OCI-LY1 (cell line): ENCODE results near the gene DNAJC11.
A peak's percentile ranks its signal among the peaks of the same experiment; 100 is the strongest.

Experiments
- H2AFZ ChIP-seq: fragments of 200-600 bp; sonication (generic), shearing (Covaris generic); 2 replicates; pipeline ENCODE4 v1.6.0; 2014; ENCODE audit warnings: antibody characterized with exemption, mild to moderate bottlenecking, low read length
- H3F3A ChIP-seq: fragments of 200-600 bp; sonication (generic), shearing (Covaris generic); 2 replicates; pipeline ENCODE4 v1.6.0; 2014; ENCODE audit warnings: mild to moderate bottlenecking, antibody characterized with exemption, low read length, moderate library complexity; ENCODE audit not compliant: insufficient read depth
- H3K27ac ChIP-seq: fragments of 200-600 bp; sonication (generic); 2 replicates; pipeline ENCODE4 v1.5.1; 2014; ENCODE audit warnings: low read length, mixed run types, mild to moderate bottlenecking, low read depth; ENCODE audit not compliant: poor library complexity, severe bottlenecking
- H3K27me3 ChIP-seq: fragments of 200-600 bp; sonication (generic); 2 replicates; pipeline ENCODE4 v1.6.0; 2014; ENCODE audit warnings: antibody characterized with exemption, mild to moderate bottlenecking, low read length, moderate library complexity; ENCODE audit not compliant: insufficient read depth
- H3K36me3 ChIP-seq: fragments of 200-600 bp; sonication (generic); 2 replicates; pipeline ENCODE4 v1.6.1; 2014; ENCODE audit warnings: mild to moderate bottlenecking, antibody characterized with exemption, low read length, moderate library complexity, mixed read lengths; ENCODE audit not compliant: insufficient read depth
- H3K4me1 ChIP-seq: fragments of 200-600 bp; sonication (generic); 2 replicates; pipeline ENCODE4 v1.5.1; 2014; ENCODE audit warnings: mild to moderate bottlenecking, low read length, moderate library complexity; ENCODE audit not compliant: insufficient read depth, severe bottlenecking
- H3K4me2 ChIP-seq: fragments of 200-600 bp; sonication (generic), shearing (Covaris generic); 2 replicates; pipeline ENCODE4 v1.6.1; 2014; ENCODE audit warnings: low read length
- H3K4me3 ChIP-seq: fragments of 200-600 bp; sonication (generic); 2 replicates; pipeline ENCODE4 v1.5.1; 2014; ENCODE audit warnings: low read length, low read depth, mild to moderate bottlenecking, mixed read lengths; ENCODE audit not compliant: poor library complexity, severe bottlenecking
- H3K79me2 ChIP-seq: fragments of 200-600 bp; shearing (Covaris generic); 2 replicates; pipeline ENCODE4 v1.6.1; 2016; ENCODE audit warnings: mixed run types, low read length, mixed read lengths; ENCODE audit not compliant: insufficient read depth
- H3K9ac ChIP-seq: fragments of 200-600 bp; sonication (generic), shearing (Covaris generic); 2 replicates; pipeline ENCODE4 v1.6.1; 2014; ENCODE audit warnings: mild to moderate bottlenecking, low read length, mixed read lengths
- H3K9me2 ChIP-seq: fragments of 200-600 bp; sonication (generic), shearing (Covaris generic); 2 replicates; pipeline ENCODE4 v1.6.1; 2014; ENCODE audit warnings: low read depth, mild to moderate bottlenecking, low read length, mixed read lengths
- H3K9me3 ChIP-seq: fragments of 200-600 bp; shearing (Covaris generic); 2 replicates; pipeline ENCODE4 v1.6.1; 2014; ENCODE audit warnings: low read length, mixed read lengths
- H4K20me1 ChIP-seq: fragments of 200-600 bp; sonication (generic), shearing (Covaris generic); 2 replicates; pipeline ENCODE4 v1.6.0; 2016; ENCODE audit warnings: mild to moderate bottlenecking, low read length; ENCODE audit not compliant: insufficient read depth
- CTCF ChIP-seq: fragments of 200-600 bp; sonication (generic), shearing (Covaris generic); IDR thresholded peaks from 2 replicates; pipeline ENCODE4 v1.5.1; 2017; ENCODE audit warnings: mild to moderate bottlenecking, antibody characterized with exemption, low read length, moderate library complexity, mixed read lengths
- EZH2 ChIP-seq: fragments of 200-600 bp; sonication (generic), shearing (Covaris generic); IDR thresholded peaks from 2 replicates; pipeline ENCODE4 v1.8.0; 2017; ENCODE audit warnings: borderline replicate concordance, mixed run types, mild to moderate bottlenecking, antibody characterized with exemption, low read length, moderate library complexity, mixed read lengths

Gene DNAJC11

GRCh38 chr1:6628971-6629479 is 72.6 kb downstream of the DNAJC11 start:
- Histone ChIP-seq H3K4me2 (no peak overlapping the region), H3K9ac (no peak overlapping the region), H3K4me1 (peaks cover 32% of the 10 kb centered on the region), H3K79me2 (no peaks in the 10 kb centered on the region), H3K4me3 (no peak overlapping the region), H3K27me3 (no peaks in the 10 kb centered on the region), H3F3A (peaks cover 4% of the 10 kb centered on the region; the same call in 1 of the 2 replicates), H3K36me3 (peaks cover 60% of the 10 kb centered on the region), H3K27ac (no peak overlapping the region), H4K20me1 (no peaks in the 10 kb centered on the region), H2AFZ (no peak overlapping the region), H3K9me3 (no peaks in the 10 kb centered on the region), H3K9me2 (no peaks in the 10 kb centered on the region)
- TF ChIP-seq EZH2 (no peak), CTCF (no peak)

- no peak overlapping the region for H3K4me3 ChIP-seq
- H4K20me1 ChIP-seq = no peaks in the 10 kb centered on the region
- H3K4me1 ChIP-seq = peaks cover 27% of the 10 kb centered on the region
- TF ChIP-seq CTCF (no peak), EZH2 (no peak)
- H3F3A ChIP-seq = no peaks in the 10 kb centered on the region
- peak overlapping the region; percentile 48 for H3K27ac ChIP-seq
- no peak overlapping the region for H2AFZ ChIP-seq
- no peak overlapping the region for H3K9ac ChIP-seq
- no peaks in the 10 kb centered on the region for H3K9me3 ChIP-seq
- no peaks in the 10 kb centered on the region for H3K9me2 ChIP-seq
- peaks cover 60% of the 10 kb centered on the region for H3K36me3 ChIP-seq
- H3K79me2 ChIP-seq = no peaks in the 10 kb centered on the region
- H3K4me2 ChIP-seq = no peak overlapping the region
- H3K27me3 ChIP-seq = no peaks in the 10 kb centered on the region
Measured at GRCh38 chr1:6627841-6628545, 73.6 kb downstream of the DNAJC11 start.

GRCh38 chr1:6627031-6627430 is 74.6 kb downstream of the DNAJC11 start:
- Histone ChIP-seq H3K9ac (no peak overlapping the region; the same call in 1 of the 2 replicates), H3K27me3 (no peaks in the 10 kb centered on the region), H4K20me1 (no peaks in the 10 kb centered on the region), H3K36me3 (peaks cover 60% of the 10 kb centered on the region), H3K9me2 (no peaks in the 10 kb centered on the region), H3F3A (no peaks in the 10 kb centered on the region), H3K9me3 (no peaks in the 10 kb centered on the region), H3K27ac (peak overlapping the region; percentile 48), H3K4me3 (peak overlapping the region; percentile 85), H3K79me2 (no peaks in the 10 kb centered on the region), H3K4me2 (peak overlapping the region; percentile 97; the same call in 1 of the 2 replicates), H3K4me1 (peaks cover 27% of the 10 kb centered on the region), H2AFZ (no peak overlapping the region)
- TF ChIP-seq CTCF (no peak), EZH2 (no peak)
